HUES64 (cell line): ENCODE measurements around the gene PCDH1.
A peak's percentile ranks its signal among the peaks of the same experiment; 100 is the strongest.

Experiments used
- H3K27ac ChIP-seq: 2 replicates; pipeline ENCODE4 v1.7.0; 2013; ENCODE audit warnings: low read depth, low read length, inconsistent platforms
- H3K27me3 ChIP-seq: 2 replicates; pipeline ENCODE4 v1.6.1; 2013; ENCODE audit warnings: mild to moderate bottlenecking, low read length; ENCODE audit not compliant: insufficient read depth
- H3K36me3 ChIP-seq: 2 replicates; pipeline ENCODE4 v1.6.1; 2013; ENCODE audit warnings: mild to moderate bottlenecking, low read length; ENCODE audit not compliant: insufficient read depth
- H3K4me1 ChIP-seq: 2 replicates; pipeline ENCODE4 v1.6.1; 2013; ENCODE audit warnings: mild to moderate bottlenecking, low read length, moderate library complexity; ENCODE audit not compliant: insufficient read depth
- H3K4me3 ChIP-seq: 2 replicates; pipeline ENCODE4 v1.5.1; 2013; ENCODE audit warnings: mild to moderate bottlenecking, low read length, moderate library complexity
- H3K9ac ChIP-seq: 2 replicates; pipeline ENCODE4 v1.6.1; 2013; ENCODE audit warnings: mild to moderate bottlenecking, low read depth, low read length
- H3K9me3 ChIP-seq: 2 replicates; pipeline ENCODE4 v1.6.1; 2013; ENCODE audit warnings: low read depth, low read length; ENCODE audit not compliant: insufficient read depth
- WGBS: fragments of 150-250, 120-280 bp; methylation state at CpG from one replicate; pipeline ENCODE4 v1.1.7; 2013; ENCODE audit warnings: missing lambda C conversion rate; 5-methylcytosine and 5-hydroxymethylcytosine counted together

PCDH1 gene

DNA sequence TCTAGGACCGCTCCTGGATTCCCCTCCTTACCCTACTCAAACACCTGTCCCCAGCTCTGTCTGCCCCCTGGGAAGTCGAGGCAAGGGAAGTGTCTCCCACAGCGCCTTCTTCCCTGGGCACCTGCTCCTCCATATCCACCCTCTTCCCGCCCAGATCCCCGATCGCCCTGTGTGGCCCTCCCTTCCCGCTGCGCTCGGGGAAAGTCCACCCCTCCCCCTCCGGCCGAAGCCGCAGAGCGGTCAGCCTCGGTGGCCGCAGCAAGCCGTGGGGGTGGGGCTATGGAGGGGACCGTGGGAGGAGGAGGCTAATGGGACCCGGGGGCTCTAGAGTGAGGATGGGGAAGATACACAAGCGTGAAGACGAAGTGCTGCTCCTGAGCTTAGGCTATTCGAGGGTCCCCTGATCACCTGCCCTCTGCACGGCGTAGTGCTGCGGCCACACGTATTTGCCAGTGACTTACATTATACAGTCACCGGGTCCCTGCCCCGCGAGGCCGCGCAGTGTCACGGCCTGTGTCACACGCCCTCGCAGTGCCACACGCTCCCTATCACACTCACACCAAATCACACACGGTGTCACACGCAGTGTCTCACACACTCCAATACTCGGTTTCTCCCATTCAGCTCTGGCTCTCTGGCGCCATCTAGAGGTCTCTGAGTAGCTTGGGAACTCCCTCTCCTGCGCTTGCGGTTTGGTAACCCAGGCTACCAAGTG is 658 bp upstream of the PCDH1 start:
- H3K27ac ChIP-seq, result peak overlapping the region; percentile 73; the same call in 1 of the 2 replicates
- peaks cover 20% of the 10 kb centered on the region for H3K27me3 ChIP-seq
- H3K36me3 ChIP-seq, result no peaks in the 10 kb centered on the region
- H3K4me1 ChIP-seq, result peaks cover 53% of the 10 kb centered on the region
- no peaks in the 10 kb centered on the region for H3K9me3 ChIP-seq
- under 1% methylated on average over 40 of the region's 40 CpGs for WGBS
- H3K4me3 ChIP-seq, result peak overlapping the region; percentile 67
- H3K9ac ChIP-seq, result peak overlapping the region; percentile 62

DNA sequence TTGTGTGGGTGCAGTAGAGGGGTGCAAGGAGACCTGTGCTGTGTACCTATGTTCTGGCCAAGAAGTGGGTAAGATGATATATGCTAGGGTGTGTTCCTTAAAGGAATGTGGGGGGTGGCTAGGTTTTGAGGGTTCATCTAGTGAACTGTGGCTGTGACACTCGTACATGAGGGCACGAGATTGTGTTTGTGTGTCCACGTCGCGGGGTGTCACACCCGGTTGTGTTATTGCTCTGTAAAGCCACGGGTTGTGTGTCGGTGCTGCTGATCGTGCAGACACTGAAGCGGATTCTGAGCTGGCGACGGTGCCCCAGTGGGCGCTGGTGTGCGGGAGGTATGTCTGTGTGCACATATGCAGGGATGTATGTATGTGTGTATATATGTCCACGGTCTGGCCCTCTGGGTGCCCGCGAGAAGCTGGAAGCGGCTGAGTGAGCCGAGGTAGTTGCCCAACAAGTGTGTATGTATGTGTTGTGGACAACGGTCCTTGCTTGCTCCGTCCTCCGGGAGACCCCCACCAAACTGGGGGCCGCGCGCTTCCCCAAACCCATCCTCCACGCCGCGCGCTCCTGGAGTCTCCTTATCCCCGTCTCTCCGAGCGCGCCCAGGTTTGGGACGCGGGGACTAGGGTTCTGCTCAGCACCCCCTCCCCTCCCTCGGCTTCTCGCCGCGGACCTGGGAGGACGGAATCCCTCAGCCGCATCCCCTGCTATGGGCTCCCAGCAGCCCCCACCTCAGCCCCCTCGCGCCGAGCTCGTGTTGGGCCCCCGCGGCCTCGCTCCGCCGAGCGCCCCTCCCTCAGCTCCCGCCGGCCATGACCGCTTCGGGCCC is 639 bp downstream of the PCDH1 start:
- peaks cover 53% of the 10 kb centered on the region for H3K4me1 ChIP-seq
- H3K4me3 ChIP-seq, result peak overlapping the region; percentile 67
- no peaks in the 10 kb centered on the region for H3K36me3 ChIP-seq
- under 1% methylated on average over 55 of the region's 55 CpGs for WGBS
- peaks cover 20% of the 10 kb centered on the region for H3K27me3 ChIP-seq
- peak overlapping the region; percentile 92 for H3K27ac ChIP-seq
- H3K9ac ChIP-seq, result peak overlapping the region; percentile 75
- no peaks in the 10 kb centered on the region for H3K9me3 ChIP-seq

DNA sequence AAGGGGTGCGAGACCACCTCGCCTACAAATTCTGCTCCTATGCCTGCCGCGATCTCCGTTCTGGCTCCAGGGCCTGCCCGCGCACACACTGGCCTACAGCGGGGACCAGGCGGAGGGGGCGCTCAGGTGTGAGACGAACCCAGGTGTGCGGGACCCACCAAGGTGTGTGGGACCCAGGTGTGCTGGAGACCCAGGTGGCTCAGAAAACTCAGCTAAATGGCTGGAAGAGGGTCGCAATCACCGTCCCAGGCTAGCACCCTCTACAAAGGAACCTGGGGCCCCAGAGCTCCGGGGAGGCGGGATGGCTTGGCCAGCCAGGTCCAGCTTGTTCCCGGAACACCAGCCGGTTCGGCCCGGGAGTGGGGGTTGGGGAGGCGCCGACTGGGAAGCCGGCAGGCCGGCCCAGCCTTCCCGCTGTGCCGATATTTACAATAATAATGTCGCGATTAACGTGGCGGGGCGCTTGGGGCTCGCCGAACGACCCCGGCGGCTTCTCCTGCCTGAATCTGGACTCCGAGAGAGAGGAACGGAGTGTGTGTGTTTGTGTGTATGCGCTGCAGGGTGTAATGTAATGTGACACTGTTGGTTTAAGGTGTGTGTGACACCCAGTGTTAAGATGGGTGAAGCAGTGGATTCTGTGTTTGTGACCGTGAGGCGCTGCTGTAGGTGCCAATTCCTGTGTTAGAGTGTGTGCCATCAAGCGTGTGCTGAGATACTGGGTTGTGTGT is 1.4 kb downstream of the PCDH1 start:
- Histone ChIP-seq H3K9ac (peak overlapping the region; percentile 75), H3K27me3 (peaks cover 20% of the 10 kb centered on the region), H3K36me3 (no peaks in the 10 kb centered on the region), H3K4me3 (peak overlapping the region; percentile 67), H3K9me3 (no peaks in the 10 kb centered on the region), H3K4me1 (peaks cover 52% of the 10 kb centered on the region), H3K27ac (peak overlapping the region; percentile 92)
- WGBS, result under 1% methylated on average over 42 of the region's 42 CpGs

DNA sequence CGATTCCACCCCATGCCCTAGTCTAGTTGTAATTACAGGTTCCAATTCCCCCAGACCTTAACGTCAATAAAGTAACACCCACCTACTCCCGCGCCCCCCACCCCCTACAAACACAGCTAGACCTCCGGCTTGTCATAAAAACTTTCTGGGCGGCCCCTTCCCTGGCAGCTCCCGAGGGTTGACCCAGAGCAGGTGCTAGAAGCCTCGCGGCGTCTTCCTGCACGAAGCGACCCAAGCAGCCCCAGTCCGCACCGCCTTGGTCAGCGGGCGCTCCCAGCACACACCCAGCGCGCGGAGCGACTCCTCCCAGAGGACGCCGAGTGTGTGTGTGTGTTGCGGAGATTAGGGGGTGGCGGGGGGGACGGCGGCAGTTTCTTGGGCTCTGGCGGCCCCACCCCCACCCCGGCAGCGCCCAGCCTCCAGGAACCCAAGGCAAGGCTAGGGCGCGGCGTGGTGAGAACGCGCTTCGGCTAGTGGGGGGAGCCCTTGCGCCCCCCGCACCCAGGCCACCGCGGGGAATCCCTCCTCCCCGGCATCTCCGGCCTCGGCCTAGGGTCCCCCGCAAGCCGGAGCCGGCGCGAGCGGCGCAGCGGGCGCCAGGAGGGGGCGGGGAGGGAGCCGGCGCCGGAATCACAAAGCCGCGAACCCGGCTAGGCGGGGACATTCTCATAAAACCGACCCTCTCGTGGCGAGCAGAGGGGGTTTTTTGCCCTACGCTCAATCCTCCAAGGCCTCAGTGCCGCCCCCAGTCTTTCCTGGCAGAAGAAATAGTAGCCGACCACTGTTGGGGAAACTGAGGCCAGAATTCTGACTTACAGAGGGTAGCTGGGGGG is 2.2 kb downstream of the PCDH1 start:
- under 1% methylated on average over 65 of the region's 65 CpGs for WGBS
- H3K9ac ChIP-seq, result peak overlapping the region; percentile 75
- H3K36me3 ChIP-seq, result no peaks in the 10 kb centered on the region
- peak overlapping the region; percentile 67 for H3K4me3 ChIP-seq
- H3K27ac ChIP-seq, result peak overlapping the region; percentile 92
- H3K9me3 ChIP-seq, result no peaks in the 10 kb centered on the region
- peaks cover 52% of the 10 kb centered on the region for H3K4me1 ChIP-seq
- H3K27me3 ChIP-seq, result peaks cover 20% of the 10 kb centered on the region; the same call in 1 of the 2 replicates

DNA sequence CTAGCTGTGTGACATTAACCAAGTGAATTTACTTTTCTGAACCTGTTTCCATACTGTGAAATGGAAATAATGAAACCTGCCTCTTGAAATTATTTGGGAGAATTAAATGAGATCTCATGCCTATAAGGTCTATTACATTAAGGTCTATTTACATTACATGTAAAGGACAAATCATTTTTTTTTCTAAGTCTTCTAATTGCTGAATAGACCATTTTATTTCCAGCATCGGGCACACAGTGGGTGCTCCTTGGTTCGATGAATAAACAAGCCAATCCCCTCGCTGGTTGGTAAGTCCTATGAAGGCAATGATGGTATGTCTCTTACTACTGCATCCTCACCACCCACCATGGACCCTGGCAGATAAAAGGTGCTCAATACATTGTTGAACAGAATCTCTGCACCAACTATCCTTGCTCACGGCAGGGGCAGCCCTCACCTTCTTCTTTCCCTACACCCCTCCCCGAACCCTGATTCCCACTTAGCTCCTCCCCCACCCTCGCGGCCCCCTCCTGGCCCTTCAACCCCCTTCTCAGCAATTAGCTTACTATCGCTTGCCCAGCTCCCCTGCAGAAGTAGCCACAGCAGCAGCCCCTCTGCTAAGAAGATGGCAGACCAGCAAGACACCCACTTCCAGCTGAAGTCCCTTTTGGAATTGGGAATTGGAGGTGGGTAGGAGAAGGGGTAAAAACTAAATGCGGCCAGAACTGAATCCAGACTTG is 3.0 kb downstream of the PCDH1 start:
- Histone ChIP-seq H3K9ac (peak overlapping the region; percentile 75), H3K9me3 (no peaks in the 10 kb centered on the region), H3K27ac (peak overlapping the region; percentile 92; the same call in 1 of the 2 replicates), H3K4me3 (peak overlapping the region; percentile 67), H3K27me3 (peaks cover 15% of the 10 kb centered on the region; the same call in 1 of the 2 replicates), H3K36me3 (no peaks in the 10 kb centered on the region), H3K4me1 (peaks cover 52% of the 10 kb centered on the region)
- whole genome bisulfite sequencing, result 24% methylated on average over 9 of the region's 9 CpGs

DNA sequence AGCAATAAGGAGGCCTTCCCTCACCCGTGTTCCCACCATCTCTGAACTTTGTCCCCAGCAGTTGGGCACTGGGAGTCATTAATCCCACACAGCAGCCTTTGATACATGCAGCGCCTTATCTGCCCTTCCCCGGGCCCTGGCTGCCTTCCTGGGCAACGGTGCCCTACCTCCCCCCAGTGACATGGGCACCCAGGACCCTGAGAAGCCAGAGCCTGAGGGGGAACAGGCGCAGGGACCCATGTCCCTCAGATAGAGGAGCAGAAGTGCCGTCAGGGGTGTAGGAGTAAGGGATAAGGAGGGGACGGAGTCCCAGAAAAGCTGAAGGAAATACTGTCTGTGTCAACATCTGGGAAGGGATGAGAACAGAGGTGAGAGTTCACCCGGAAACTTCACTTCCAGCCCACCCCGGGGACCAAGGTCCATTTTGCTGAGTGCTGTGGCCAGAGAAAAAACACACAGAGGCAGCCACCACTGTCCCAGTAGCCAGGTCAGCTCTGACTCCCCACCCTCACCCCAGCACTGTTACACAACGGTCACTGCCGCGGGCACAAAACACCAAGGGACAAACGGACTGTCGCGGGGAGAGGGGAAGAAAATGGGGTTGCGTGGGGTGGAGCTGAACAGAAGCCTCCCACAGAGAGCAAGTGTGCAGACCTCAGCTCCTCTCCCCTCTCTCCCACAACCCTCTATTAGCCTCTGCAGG is 3.8 kb downstream of the PCDH1 start:
- Histone ChIP-seq H3K36me3 (peaks cover 4% of the 10 kb centered on the region; the same call in 1 of the 2 replicates), H3K27ac (peak overlapping the region; percentile 11; the same call in 1 of the 2 replicates), H3K4me1 (peaks cover 48% of the 10 kb centered on the region), H3K27me3 (peaks cover 11% of the 10 kb centered on the region; the same call in 1 of the 2 replicates), H3K9me3 (no peaks in the 10 kb centered on the region), H3K4me3 (peak overlapping the region; percentile 67; the same call in 1 of the 2 replicates), H3K9ac (no peak overlapping the region)
- WGBS, result 55% methylated on average over 14 of the region's 16 CpGs

DNA sequence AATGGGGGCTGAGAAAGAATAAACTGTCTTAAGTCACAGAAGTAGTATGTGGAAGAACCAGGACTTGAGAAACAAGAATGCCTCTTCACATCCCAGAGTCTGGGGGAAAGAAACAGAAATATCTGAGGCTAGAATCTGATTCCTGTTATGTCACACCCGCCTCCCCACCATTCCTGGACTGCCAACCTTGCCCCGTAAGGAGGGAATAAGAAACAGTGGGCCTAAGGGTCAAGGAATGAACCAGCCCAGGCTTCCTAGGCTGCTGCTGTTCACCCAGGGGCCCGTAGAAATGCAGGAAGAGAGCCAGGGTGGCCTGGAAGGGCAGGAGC is 4.3 kb downstream of the PCDH1 start:
- Histone ChIP-seq H3K4me3 (no peak overlapping the region), H3K27me3 (peaks cover 9% of the 10 kb centered on the region; the same call in 1 of the 2 replicates), H3K27ac (no peak overlapping the region; the same call in 1 of the 2 replicates)

DNA sequence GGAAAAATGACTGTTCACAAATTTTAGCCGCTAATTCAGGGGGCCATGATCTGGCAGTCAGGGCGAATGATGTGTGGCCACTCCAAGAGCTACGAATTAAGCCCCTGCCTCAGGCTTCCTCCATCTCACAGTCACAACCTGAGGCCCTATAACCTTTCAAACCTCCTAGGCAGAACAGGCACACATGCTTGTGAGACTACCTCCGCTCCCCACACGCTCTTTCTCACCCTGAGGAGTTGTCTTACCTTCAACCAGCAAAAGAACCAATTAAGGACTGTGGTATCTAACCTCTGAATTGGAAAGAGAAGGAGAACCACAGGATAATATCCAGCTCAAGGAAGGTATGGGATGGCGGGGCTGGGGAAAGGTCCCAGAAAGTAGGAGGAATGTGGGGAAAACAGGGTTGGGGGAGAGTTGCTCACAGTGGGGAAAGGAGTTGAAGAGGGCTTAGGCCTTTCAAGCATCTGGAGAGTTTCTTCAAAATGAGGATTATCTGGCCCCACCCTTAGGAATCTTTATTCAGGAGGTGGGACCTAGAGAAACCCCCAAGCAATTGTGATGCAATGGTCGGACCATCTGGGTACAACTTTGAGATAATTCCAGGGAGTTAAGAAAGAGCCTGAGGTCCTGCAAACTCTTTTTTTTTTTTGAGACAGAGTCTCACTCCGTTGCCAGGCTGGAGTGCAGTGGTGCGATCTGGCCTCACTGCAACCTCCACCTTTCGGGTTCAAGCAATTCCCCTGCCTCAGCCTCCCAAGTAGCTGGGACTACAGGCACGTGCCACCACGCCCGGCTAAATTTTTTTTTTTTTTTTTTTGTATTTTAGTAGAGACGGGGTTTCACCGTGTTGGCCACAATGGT is 5.5 kb downstream of the PCDH1 start:
- H3K4me1 ChIP-seq, result peaks cover 46% of the 10 kb centered on the region
- peak overlapping the region; percentile 23 for H3K4me3 ChIP-seq
- peaks cover 21% of the 10 kb centered on the region for H3K36me3 ChIP-seq
- peaks cover 9% of the 10 kb centered on the region; the same call in 1 of the 2 replicates for H3K27me3 ChIP-seq
- H3K9ac ChIP-seq, result peak overlapping the region; percentile 63
- WGBS, result 55% methylated on average over 15 of the region's 15 CpGs
- no peaks in the 10 kb centered on the region for H3K9me3 ChIP-seq
- H3K27ac ChIP-seq, result peak overlapping the region; percentile 97

More for the DNA sequence above, 4.3 kb downstream of the PCDH1 start:
- Histone ChIP-seq H3K9ac (no peak overlapping the region), H3K4me1 (peaks cover 46% of the 10 kb centered on the region), H3K9me3 (no peaks in the 10 kb centered on the region), H3K36me3 (peaks cover 9% of the 10 kb centered on the region)
- 81% methylated on average over 3 of the region's 3 CpGs for WGBS

DNA sequence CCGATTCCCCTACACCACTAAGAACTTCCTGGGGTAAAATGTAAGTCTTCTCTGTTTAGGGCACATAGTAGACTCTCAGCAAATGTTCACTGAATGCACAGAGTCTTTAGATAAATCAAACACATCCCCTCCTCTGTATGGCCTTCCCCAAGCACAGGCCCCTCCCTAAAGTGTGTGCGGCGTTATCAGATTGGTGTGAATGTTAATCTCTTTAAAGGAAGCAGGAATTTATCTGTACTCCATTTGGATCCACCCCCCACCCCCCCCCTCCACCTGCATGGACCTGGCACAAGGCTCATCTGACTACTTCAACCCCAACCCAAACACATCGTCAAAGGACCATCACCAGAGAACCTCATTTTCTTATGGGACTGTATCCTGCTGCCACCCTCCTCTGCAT is 6.3 kb downstream of the PCDH1 start:
- WGBS, result 86% methylated on average over 2 of the region's 4 CpGs
- Histone ChIP-seq H3K27me3 (peaks cover under 1% of the 10 kb centered on the region; the same call in 1 of the 2 replicates), H3K4me1 (peaks cover 46% of the 10 kb centered on the region), H3K9me3 (no peaks in the 10 kb centered on the region), H3K36me3 (peaks cover 29% of the 10 kb centered on the region), H3K9ac (0 out of 2 replicates have a peak overlapping the region, but pooled peaks have one; percentile 63), H3K27ac (peak overlapping the region; percentile 97), H3K4me3 (no peak overlapping the region)
